Pancreas (tissue), 10 donors: ENCODE results near the gene P4HA2. TPM values are rescaled to one million over a fixed set of nuclear protein-coding genes. Genes with fewer than 3 reads are reported as not detected.

Source experiments
- ATAC-seq, 4 donors: fragments of 200-7000 bp; cut with Tn5 transposase; one replicate each; pipeline versions ENCODE4 v1.8.0 to v1.9.1; 2020; ENCODE audit warnings: mild to moderate bottlenecking in 4 of 4, moderate library complexity in 4 of 4
- DNase-seq, 6 donors: peaks; one replicate each; pipeline ENCODE4 v3.0.0-alpha.2; 2020
- FAIRE-seq: peaks from 2 replicates; lab custom pipeline; 2012; peaks lifted over from hg19 to GRCh38; lab: Jason Lieb, UNC
- H3K27ac ChIP-seq, 4 donors: fragments of 200-600 bp; sonication (generic); 1 replicate in 3 of 4; 2 replicates in 1 of 4; pipeline versions ENCODE4 v1.5.0 to v1.8.0; 2020
- H3K27me3 ChIP-seq, 4 donors: fragments of 200-600 bp; one replicate each; pipeline ENCODE4 v1.8.0; 2021
- H3K36me3 ChIP-seq, 3 donors: fragments of 200-600 bp; sonication (generic) in 1 of 3; one replicate each; pipeline versions ENCODE4 v1.5.0 to v1.8.0; 2020 to 2021
- H3K4me1 ChIP-seq, 3 donors: fragments of 200-600 bp; one replicate each; pipeline ENCODE4 v1.8.0; 2021
- H3K4me3 ChIP-seq, 4 donors: fragments of 200-600 bp; sonication (generic) in 2 of 4; one replicate each; pipeline versions ENCODE4 v1.5.0 to v1.8.0; 2020 to 2021
- H3K9me3 ChIP-seq, 4 donors: fragments of 200-600 bp; one replicate each; pipeline ENCODE4 v1.8.0; 2021
- CTCF ChIP-seq, 4 donors: fragments of 200-600 bp; sonication (generic) in 3 of 4; IDR thresholded peaks; one replicate each; pipeline versions ENCODE4 v1.5.0 to v1.8.0; 2021; ENCODE audit warnings: antibody characterized with exemption in 4 of 4
- WGBS, 2 donors: extraction: QIAGEN DNeasy Blood & Tissue Kit; methylation state at CpG; one replicate each; pipeline ENCODE4 v1.1.7; 2013; 5-methylcytosine and 5-hydroxymethylcytosine counted together
- intact Hi-C, 3 donors: fragments of 100-400 bp; cut with DNase I; formaldehyde crosslinking; loops; one replicate each; pipeline versions ENCODE4 v1.11.1 to v1.14.2; 2022
- polyA plus RNA-seq, 2 donors: library from polyadenylated mRNA; stranded (reverse); fragments of 200-250 nt; gene quantifications; one replicate each; pipeline ENCODE4 v1.2.3, GENCODE V29; 2013
- total RNA-seq, 6 donors: library from RNA; stranded (reverse); fragmentation: NEBNext Ultra II Directional in 4 of 6; extraction: Animal tissue kit (Norgen Biotek cat#: 25700) in 4 of 6; gene quantifications; one replicate each; pipeline versions ENCODE4 v1.2.1 to v1.2.4, GENCODE V29; 2021 to 2023
- donor health status: healthy with polysubstance abuse.
- donor health status: DM: no; HTN: no; CAD: no; lungs with moderate emphysema.
- donor health status: DM: no; HTN: no; CAD: no.
- donor health status: control.
- donor health status: control.
- donor health status: Bipolar disorder and iron deficiency.
- donor health status: DM: yes; HTN: yes; CAD: no.
- donor health status: DM: no; HTN: no; CAD: no.
- donor health status: DM: no; HTN: no; CAD: no.
- donor health status: DM: yes; HTN: yes; CAD: no.

The P4HA2 gene
- total and polyA plus RNA-seq, 8 donors, result 28.3 to 85.7 (median 56.4) TPM

GRCh38 chr5:132273631-132274030 is 46.0 kb upstream of the P4HA2 start:
- Histone ChIP-seq H3K4me1 (peaks cover 0 to 3% (median 0%) of the 10 kb centered on the region in 3 donors), H3K4me3 (no peak overlapping the region), H3K9me3 (no peaks in the 10 kb centered on the region), H3K27ac (no peak overlapping the region), H3K27me3 (no peaks in the 10 kb centered on the region), H3K36me3 (no peaks in the 10 kb centered on the region)
- WGBS, 2 donors, result 64 to 69% methylated on average over 2 of the region's 2 CpGs
- DNase-seq (no peak), ATAC-seq (no peak), FAIRE-seq (no peak)
- TF ChIP-seq CTCF (IDR thresholded peaks at IDR 0.05), result no peak
- intact Hi-C loops, result no loop called here

- FAIRE-seq (no peak), ATAC-seq (peak; percentile 63 to 77 (median 72)), DNase-seq (peak in 5 of 6 donors; percentile 36 to 85 (median 70))
- Histone ChIP-seq H3K4me1 (peaks cover 0 to 3% (median 0%) of the 10 kb centered on the region in 3 donors), H3K27me3 (no peaks in the 10 kb centered on the region), H3K27ac (no peak overlapping the region), H3K4me3 (peak overlapping the region in 2 of 4 donors; percentile 19 to 28), H3K9me3 (no peaks in the 10 kb centered on the region), H3K36me3 (no peaks in the 10 kb centered on the region)
- 42 to 48% methylated on average over 37 of the region's 37 CpGs for WGBS, 2 donors
- peak; percentile 82 to 88 (median 83) for TF ChIP-seq CTCF (IDR thresholded peaks at IDR 0.05)
- intact Hi-C loops, result no loop called here
These were observed 44.9 kb upstream of the P4HA2 start for GRCh38 chr5:132272311-132273210.

GRCh38 chr5:132271251-132272246 is 43.9 kb upstream of the P4HA2 start:
- intact Hi-C loops, result no loop called here
- no peaks in the 10 kb centered on the region for H3K36me3 ChIP-seq
- FAIRE-seq (no peak), DNase-seq (peak in 3 of 6 donors; percentile 13 to 77 (median 29)), ATAC-seq (peak in 3 of 4 donors; percentile 26 to 73 (median 51))
- H3K27me3 ChIP-seq, result no peaks in the 10 kb centered on the region
- H3K4me3 ChIP-seq, result no peak overlapping the region
- peaks cover 0 to 3% (median 0%) of the 10 kb centered on the region in 3 donors for H3K4me1 ChIP-seq
- H3K9me3 ChIP-seq, result no peaks in the 10 kb centered on the region
- TF ChIP-seq CTCF (IDR thresholded peaks at IDR 0.05), result no peak
- H3K27ac ChIP-seq, result no peak overlapping the region
- 69 to 73% methylated on average over 72 to 77 of the region's 77 CpGs for WGBS, 2 donors

GRCh38 chr5:132270706-132271105 is 43.1 kb upstream of the P4HA2 start:
- FAIRE-seq (no peak), DNase-seq (no peak), ATAC-seq (no peak)
- no peak overlapping the region for H3K4me3 ChIP-seq
- H3K9me3 ChIP-seq, result no peaks in the 10 kb centered on the region
- intact Hi-C loops, result no loop called here
- no peaks in the 10 kb centered on the region for H3K36me3 ChIP-seq
- WGBS, 2 donors, result 84 to 95% methylated on average over 6 of the region's 6 CpGs
- no peak for TF ChIP-seq CTCF (IDR thresholded peaks at IDR 0.05)
- H3K27me3 ChIP-seq, result no peaks in the 10 kb centered on the region
- no peak overlapping the region for H3K27ac ChIP-seq
- H3K4me1 ChIP-seq, result peaks cover 0 to 3% (median 2%) of the 10 kb centered on the region in 3 donors
